ENCODE measurements around the gene GFOD1.
A peak's percentile ranks its signal among the peaks of the same experiment; 100 is the strongest.
"Not testable (repeated sequence)": the region's sequence is repeated elsewhere in the genome, so short reads cannot be mapped to it uniquely, and the experiment has no call there.

GFOD1 gene

DNA sequence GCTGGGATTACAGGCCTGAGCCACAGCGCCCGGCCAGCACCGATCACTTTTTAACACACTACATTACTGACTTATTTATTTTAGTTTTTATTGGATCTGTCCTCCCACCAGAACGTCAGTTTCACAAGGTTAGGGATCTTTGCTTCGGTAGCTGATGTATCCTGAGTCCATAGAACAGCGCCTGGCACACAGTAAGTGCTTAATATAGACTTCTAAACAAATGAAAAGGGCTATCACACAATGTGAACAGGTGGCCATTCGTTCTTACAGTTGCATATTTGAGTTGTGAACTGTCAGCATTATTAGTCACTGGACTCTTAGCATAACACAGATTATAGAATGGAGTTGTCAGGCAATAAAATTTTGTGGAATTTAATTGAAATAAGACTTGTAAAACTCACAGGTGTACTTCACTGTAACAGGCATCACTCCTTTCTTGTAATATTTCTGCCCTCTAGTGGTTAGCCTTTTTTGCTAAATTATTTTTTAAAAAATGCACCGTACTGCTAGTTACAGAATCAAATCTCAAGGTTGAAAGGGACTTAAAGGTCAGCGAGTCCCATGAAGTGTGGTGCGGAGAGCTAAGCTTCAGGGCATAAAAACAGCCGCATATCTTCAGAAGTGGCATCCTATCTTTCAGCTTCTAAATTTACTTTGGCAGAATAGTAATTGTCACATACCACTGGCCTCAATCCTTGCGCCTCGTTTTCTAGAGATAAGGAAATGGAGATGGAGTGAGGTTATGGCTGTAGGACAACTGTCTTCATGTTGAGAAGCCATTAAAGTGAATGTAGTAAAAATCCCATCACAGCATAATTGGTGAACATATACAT is 155.7 kb downstream of the GFOD1 start:
- no peak for DNase-seq (ENCODE audit: low read depth in 2 of 2, low spot score in 1 of 2)

DNA sequence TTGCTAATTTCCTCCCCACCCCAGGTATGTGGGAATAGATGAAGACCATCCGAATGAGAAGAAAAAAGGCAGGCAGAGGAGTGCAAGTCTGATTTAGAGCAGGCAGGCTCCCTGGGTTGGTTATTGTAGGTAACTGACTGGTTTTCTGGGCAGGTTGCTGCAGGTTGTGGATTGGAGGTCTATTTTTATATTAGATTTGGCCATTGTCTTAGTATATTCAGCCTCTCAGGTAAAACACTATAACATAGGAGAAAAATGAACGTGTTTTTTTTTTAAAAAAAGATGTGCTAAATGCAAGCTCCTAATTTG is 158.6 kb downstream of the GFOD1 start:
- DNase-seq (ENCODE audit: low read depth in 2 of 2, low spot score in 1 of 2) = no peak

- peak; percentile 84 to 90 for DNase-seq (ENCODE audit: low read depth in 2 of 2, low spot score in 1 of 2)
Measured at GRCh38 chr6:13328076-13328874, 159.1 kb downstream of the GFOD1 start, which contains the start of gene TBC1D7. Gene TBC1D7, minus strand, starts transcription at chr6:13328537. Its CDS starts 1,639 bp downstream, at chr6:13326898.

- DNase-seq (ENCODE audit: low read depth in 2 of 2, low spot score in 1 of 2) = no peak
Measured at GRCh38 chr6:13327691-13328075, 159.7 kb downstream of the GFOD1 start.

DNA sequence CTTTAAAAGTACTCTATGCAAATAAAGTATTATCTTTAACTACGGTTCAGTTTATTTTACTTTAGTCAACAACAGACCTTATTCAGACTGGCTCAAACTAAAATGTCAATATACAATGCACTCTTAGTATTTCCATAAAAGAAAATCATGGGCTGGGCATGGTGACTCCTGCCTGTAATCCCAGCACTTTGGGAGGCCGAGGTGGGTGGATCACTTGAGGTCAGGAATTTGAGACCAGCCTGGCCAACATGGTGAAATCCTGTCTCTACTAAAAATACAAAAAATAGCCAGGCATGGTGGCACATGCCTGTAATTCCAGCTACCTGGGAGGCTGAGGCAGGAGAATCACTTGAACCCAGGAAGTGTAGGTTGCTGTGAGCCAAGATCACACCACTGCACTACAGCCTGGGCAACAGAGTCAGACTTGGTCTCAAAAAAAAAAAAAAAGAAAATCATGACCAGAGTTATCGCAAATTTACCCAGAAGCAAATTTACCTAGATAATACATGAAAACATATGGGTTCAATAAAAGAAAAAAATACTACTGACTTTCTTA is 161.3 kb downstream of the GFOD1 start:
- DNase-seq (ENCODE audit: low read depth in 2 of 2, low spot score in 1 of 2) = not testable (repeated sequence)

- DNase-seq (ENCODE audit: low read depth in 2 of 2, low spot score in 1 of 2) = no peak
Measured at GRCh38 chr6:13319891-13320564, 167.4 kb downstream of the GFOD1 start.

GRCh38 chr6:13318821-13319220 is 168.6 kb downstream of the GFOD1 start:
- no peak for DNase-seq (ENCODE audit: low read depth in 2 of 2, low spot score in 1 of 2)

GRCh38 chr6:13315896-13316295 is 171.5 kb downstream of the GFOD1 start:
- DNase-seq (ENCODE audit: low read depth in 2 of 2, low spot score in 1 of 2) = no peak

GRCh38 chr6:13314806-13315205 is 172.6 kb downstream of the GFOD1 start:
- no peak for DNase-seq (ENCODE audit: low read depth in 2 of 2, low spot score in 1 of 2)

DNA sequence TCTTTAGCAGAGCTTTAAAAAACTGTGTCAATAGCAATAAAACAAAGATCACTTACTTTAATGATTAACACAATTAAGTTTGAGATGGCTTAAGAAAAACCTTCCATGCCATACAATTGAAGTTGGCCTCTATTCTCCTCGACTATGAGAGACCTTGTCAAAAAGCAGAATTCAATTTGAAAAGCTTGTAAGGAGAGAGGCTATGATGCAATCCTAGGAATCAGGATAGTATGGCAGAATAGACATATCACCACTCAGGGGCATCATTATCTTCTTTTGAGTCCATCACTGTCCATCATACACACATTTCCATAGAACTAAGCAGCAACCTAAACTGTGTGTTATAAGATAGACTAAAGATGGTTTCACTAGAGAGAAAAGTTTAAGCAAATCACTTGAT is 176.2 kb downstream of the GFOD1 start:
- DNase-seq (ENCODE audit: low read depth in 2 of 2, low spot score in 1 of 2) = no peak

DNA sequence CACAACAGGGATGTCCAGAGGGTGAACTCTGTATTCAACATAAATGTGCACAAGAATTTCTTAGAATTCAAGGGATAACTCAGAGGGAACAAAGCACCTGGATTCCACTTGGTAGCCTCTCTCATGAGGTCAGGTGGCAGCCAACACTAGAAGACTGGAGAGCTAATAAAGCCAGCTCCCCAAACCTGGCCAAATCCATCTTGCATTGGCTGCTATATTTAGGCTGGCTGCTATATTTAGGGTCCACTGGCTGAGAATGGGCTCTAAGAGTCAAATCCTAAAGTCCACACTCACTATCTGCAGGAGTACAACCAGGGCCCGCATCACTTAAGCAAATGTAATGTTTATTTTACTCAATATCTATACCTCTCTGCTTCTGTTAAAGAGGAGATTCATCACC is 179.1 kb downstream of the GFOD1 start:
- DNase-seq (ENCODE audit: low read depth in 2 of 2, low spot score in 1 of 2) = no peak

Measured in stimulated activated CD8-positive, alpha-beta memory T cell treated with anti-CD3 and anti-CD28 coated beads, Interleukin-4, amount 100 ng/mL, for 1 hour (primary cell).